GM21723 (cell line): ENCODE results near the gene MAML3.

ENCODE experiments used
- ATAC-seq: cut with Tn5 transposase; IDR thresholded peaks from one replicate; pipeline ENCODE4 v1.9.1; 2021; ENCODE audit warnings: mild to moderate bottlenecking, moderate library complexity; ENCODE audit not compliant: unreplicated experiment

The MAML3 gene

DNA sequence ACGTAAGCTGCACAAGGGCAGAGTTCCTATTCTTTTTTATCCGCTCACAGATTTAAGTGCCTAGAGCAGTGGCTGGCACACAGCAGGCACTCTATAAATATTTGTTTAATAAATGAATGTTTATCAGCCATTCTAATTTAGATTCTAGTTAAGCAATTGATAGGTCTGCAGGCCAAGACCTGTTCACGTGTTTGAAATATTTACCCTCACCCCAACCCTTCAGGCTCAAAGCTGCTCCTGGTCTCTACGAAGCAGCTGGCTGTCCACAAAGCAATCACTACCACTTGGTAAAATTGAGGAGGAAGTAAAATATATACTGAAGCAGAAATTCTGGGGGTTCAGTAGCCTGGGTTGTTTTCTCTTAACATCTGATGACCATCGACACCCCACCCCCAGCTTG, 330.2 kb downstream of the MAML3 start:
- no peak for ATAC-seq

DNA sequence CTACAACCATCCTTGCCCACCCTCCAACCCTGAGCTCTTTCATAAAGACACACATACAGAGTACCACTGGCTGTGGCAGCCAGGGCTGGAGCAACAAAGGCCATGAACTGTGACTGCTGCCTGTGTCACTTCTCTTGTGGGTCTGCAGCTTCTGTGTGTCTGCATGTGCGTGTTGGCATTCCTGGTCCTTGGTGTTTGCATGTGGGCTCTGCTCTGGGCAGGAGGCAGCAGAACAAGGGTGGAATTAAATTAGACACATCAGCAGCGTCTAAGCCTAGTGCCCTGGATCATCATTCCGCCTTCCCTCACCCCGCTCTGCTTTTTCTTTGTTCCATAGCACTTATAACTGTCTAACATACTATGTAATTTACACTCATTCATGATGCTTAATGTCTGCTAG, 330.6 kb downstream of the MAML3 start:
- ATAC-seq: no peak

GRCh38 chr4:139822391-139822790, 331.6 kb downstream of the MAML3 start:
- ATAC-seq: no peak

DNA sequence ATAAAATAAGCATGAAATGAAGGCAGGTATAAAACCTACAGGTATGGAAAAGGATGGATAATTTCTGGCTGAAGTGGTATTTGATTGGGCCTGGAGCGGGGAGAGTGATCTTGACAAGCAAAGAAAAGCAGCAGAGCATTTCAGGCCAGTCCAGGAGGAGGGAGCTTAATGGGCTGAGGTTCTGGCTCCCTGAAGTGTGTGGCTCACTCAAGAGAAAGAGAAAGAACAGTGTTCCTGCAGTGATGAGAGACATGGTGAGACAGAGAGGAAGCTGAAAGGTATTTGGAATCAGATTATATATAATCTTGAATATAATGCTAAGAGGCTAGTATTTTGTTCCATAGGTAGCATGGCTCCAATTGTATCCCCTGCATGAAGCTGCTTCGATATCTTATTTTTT, 334.9 kb downstream of the MAML3 start:
- ATAC-seq: no peak

GRCh38 chr4:139817657-139818452, 336.1 kb downstream of the MAML3 start:
- no peak for ATAC-seq

- ATAC-seq: no peak
Observed at GRCh38 chr4:139816856-139817255, 337.1 kb downstream of the MAML3 start.

GRCh38 chr4:139815778-139816601, 338.0 kb downstream of the MAML3 start:
- ATAC-seq: no peak

GRCh38 chr4:139814323-139815015, 339.5 kb downstream of the MAML3 start:
- ATAC-seq: no peak

DNA sequence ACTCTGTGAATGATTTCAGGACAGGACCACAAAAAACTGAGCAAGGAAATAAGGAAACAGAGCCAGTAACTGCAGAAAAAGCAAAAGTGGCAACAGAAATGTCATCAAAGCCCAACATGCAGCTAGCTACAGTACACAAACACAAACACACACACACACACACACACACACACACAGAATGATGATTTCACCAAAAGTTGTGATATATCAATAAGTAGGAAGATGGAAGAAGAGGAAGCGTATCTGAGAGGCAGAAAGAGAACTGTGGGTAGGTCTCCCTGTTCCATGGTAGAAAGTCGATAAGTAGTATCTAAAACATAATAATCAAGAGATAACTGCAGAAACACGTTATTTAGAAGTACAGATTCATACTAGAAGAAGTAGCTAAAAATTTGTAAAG, 340.1 kb downstream of the MAML3 start:
- no peak for ATAC-seq

GRCh38 chr4:139810710-139811109, 343.3 kb downstream of the MAML3 start:
- no peak for ATAC-seq

- ATAC-seq: no peak
Observed at GRCh38 chr4:139809757-139810140, 344.2 kb downstream of the MAML3 start.

- ATAC-seq: no peak
Observed at GRCh38 chr4:139808808-139809756, 344.9 kb downstream of the MAML3 start.

- no peak for ATAC-seq
Observed at GRCh38 chr4:139808381-139808807, 345.6 kb downstream of the MAML3 start.

GRCh38 chr4:139807483-139807882, 346.5 kb downstream of the MAML3 start:
- ATAC-seq: no peak

DNA sequence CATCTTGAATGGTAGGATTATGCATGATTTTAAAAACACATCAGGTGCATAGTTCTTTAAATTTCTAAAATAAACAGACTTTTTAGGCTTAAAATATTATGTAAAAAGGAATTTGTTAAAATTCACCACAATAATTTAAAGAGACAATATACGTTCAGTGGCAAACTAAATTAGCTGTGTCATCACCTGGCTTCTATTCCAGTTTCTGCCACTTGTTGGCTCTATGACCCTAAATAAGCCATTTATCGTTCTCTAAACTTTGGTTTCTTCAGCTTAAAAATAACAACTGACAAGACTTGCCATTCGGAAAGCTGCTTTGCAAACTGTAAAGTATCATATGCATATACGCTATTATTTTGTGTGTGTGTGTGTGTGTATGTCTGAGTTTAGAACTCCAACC, 347.1 kb downstream of the MAML3 start:
- no peak for ATAC-seq

GRCh38 chr4:139802931-139803330, 351.1 kb downstream of the MAML3 start:
- ATAC-seq: no peak

GRCh38 chr4:139802488-139802887, 351.5 kb downstream of the MAML3 start:
- ATAC-seq: no peak

DNA sequence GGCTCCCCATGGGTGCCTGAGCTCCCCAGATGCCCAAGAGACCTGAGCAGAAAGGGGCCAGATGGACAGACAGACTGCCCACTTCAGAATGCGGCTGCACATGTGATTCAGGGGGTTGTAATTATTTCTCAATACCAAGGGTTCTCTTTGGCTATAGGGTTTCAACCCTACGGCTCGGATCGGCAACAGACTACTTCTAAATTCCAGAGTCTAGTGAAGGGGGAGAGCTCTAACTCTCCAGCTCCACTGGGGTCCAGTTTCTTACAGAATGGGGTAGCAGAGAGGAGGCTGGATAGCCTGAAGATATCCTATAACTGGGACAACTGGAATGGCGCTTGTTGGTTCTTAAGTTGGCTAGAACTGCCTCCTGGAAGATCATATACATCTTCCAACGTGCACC, 352.1 kb downstream of the MAML3 start:
- no peak for ATAC-seq

DNA sequence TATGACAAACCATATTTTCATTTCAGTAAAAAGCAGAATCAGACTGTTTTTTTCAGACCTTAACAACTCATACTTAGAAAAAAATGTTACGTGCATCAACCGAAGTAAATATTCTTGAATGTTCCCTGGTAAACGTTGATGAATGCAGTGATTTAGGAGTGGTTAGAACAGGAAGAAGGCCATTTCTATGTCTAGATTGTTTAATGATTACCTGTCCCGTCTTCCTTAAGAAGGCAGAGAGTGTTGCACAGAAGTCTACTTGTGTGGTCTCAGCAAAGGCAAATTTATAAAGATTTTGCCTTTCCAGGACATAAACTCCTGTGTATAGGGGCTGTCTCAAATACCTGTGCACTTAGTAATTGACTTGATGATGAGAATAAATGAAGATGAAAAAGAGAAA, 353.9 kb downstream of the MAML3 start:
- no peak for ATAC-seq

DNA sequence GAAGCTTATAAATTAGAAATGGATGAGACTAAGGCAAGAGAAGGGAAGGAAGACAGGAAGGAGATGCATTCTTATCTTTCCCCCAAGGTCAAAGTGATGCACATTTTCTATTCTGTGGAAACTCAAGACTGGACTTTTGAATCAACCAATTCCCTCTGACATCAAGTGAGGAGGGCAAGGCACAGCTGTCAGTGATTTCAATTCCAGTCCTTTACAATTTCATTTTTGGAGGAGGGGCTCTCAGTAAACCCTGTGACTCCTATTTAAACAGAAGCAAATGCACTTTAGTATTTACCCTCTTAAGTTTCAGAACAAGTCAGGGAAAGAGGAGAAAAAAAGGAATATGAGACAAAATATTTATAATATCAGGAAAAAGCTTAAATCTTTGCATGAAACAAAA, 354.4 kb downstream of the MAML3 start:
- ATAC-seq: no peak
